BE2C (cell line): ENCODE measurements around the gene SLITRK6.
"Not testable (repeated sequence)": the region's sequence is repeated elsewhere in the genome, so short reads cannot be mapped to it uniquely, and the experiment has no call there.

Experiments used
- DNase-seq: peaks from one replicate; pipeline ENCODE4 v3.0.0-alpha.2; 2020
- H3K27me3 ChIP-seq: fragments of 250-450 bp; sonication (Bioruptor Pico); 2 replicates; pipeline ENCODE4 v1.5.1; 2020; ENCODE audit warnings: mild to moderate bottlenecking
- H3K36me3 ChIP-seq: fragments of 250-450 bp; sonication (Bioruptor Pico); 2 replicates; pipeline ENCODE4 v1.5.1; 2020; ENCODE audit warnings: mild to moderate bottlenecking
- H3K4me1 ChIP-seq: fragments of 250-450 bp; sonication (Bioruptor Pico); 2 replicates; pipeline ENCODE4 v1.5.1; 2020
- H3K4me3 ChIP-seq: 2 replicates; pipeline ENCODE4 v1.5.1; 2011; ENCODE audit warnings: low read depth, low read length
- H3K9me3 ChIP-seq: fragments of 250-450 bp; sonication (Bioruptor Pico); 2 replicates; pipeline ENCODE4 v1.5.1; 2020
- TF ChIP-seq, protein P1 (sequence below): IDR thresholded peaks from 2 replicates; pipeline ENCODE4 v1.5.1; 2012; ENCODE audit warnings: mild to moderate bottlenecking, low read depth, low read length

SLITRK6 gene

DNA sequence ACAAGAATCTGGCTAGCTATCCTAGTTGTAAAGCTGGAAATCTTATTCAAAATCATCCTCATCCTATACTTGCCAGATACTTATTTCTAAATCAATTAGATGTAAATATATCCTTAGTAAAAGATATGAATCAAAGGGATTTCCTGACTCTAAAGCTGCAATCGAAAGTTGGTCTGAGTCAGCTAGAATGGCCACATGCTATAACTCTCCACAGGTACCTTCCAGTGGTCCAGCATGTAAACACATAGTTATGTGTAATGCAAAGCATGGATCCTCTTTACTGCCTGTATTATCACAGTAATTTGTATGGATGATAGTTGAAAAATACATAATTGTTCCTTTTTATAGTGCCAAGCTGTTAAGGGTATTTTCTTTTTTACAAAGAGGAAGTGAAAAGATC, 27.4 kb downstream of the SLITRK6 start:
- Histone ChIP-seq H3K4me3 (no peak overlapping the region), H3K4me1 (no peaks in the 10 kb centered on the region), H3K27me3 (no peaks in the 10 kb centered on the region), H3K9me3 (0 out of 2 replicates have a peak, but pooled peaks cover 2% of the 10 kb centered on the region), H3K36me3 (no peaks in the 10 kb centered on the region)
- TF ChIP-seq, protein P1, sequence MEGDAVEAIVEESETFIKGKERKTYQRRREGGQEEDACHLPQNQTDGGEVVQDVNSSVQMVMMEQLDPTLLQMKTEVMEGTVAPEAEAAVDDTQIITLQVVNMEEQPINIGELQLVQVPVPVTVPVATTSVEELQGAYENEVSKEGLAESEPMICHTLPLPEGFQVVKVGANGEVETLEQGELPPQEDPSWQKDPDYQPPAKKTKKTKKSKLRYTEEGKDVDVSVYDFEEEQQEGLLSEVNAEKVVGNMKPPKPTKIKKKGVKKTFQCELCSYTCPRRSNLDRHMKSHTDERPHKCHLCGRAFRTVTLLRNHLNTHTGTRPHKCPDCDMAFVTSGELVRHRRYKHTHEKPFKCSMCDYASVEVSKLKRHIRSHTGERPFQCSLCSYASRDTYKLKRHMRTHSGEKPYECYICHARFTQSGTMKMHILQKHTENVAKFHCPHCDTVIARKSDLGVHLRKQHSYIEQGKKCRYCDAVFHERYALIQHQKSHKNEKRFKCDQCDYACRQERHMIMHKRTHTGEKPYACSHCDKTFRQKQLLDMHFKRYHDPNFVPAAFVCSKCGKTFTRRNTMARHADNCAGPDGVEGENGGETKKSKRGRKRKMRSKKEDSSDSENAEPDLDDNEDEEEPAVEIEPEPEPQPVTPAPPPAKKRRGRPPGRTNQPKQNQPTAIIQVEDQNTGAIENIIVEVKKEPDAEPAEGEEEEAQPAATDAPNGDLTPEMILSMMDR = no peak
- DNase-seq = no peak

DNA sequence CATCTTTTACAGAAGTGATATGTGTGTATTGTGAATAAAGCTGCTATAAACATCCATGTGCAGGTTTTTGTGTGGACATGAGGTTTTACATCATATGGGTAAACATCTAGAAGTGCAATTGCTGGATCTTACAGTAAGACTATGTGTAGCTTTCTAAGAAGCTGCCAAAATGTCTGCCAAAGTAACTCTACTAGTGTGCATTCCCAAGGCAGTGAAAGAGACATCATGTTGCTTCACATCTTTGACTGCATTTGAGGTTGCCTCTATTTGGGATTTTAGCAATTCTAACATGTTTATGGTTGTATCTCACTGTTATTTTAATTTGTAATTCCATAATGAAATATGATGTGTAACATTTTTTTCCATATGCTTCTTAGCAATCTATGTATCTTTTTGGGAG, 30.3 kb downstream of the SLITRK6 start:
- no peaks in the 10 kb centered on the region for H3K27me3 ChIP-seq
- TF ChIP-seq, protein P1 = no peak
- DNase-seq = no peak

DNA sequence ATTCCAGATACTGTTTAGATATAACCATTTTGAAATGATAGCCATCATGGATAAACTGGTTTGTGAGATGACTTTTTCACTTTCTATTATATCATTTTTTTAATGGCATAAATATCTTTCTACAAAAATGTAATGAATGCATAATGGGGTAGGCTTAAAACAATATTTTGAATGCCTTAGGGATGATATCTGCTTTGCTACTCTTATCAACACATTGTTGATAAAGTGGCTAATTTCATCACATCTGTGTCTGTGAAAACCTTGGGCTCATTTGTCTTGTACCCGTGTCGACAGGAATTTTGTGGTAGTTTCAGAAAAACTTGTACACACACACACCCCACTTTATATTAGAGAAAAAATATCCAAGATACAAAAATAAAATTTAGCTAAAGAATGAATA, 44.1 kb downstream of the SLITRK6 start:
- TF ChIP-seq, protein P1 = no peak
- no peak for DNase-seq
- Histone ChIP-seq H3K36me3 (no peaks in the 10 kb centered on the region), H3K4me1 (no peaks in the 10 kb centered on the region), H3K4me3 (no peak overlapping the region), H3K27me3 (no peaks in the 10 kb centered on the region), H3K9me3 (no peaks in the 10 kb centered on the region)

More for the DNA sequence above, 30.3 kb downstream of the SLITRK6 start:
- Histone ChIP-seq H3K36me3 (no peaks in the 10 kb centered on the region), H3K9me3 (no peaks in the 10 kb centered on the region), H3K4me1 (no peaks in the 10 kb centered on the region), H3K4me3 (no peak overlapping the region)

DNA sequence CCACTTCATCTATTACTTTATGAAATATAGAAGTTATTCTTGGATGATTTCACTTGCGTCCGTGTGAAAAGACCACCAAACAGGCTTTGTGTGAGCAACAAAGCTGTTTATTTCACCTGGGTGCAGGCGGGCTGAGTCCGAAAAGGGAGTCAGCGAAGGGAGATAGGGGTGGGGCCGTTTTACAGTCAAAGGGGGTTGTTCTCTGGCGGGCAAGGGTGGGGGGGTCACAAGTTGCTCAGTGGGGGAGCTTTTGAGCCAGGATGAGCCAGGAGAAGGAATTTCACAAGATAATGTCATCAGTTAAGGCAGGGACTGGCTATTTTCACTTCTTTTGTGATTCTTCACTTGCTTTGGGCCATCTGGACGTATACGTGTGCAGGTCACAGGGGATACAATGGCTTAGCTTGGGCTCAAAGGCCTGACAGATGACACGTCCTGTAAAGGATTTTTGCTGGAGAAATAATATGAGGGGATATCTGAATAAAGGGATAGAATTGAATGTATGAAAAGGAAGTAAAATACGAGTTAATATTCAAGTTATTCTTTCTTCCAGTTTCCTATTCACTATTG, 55.9 kb downstream of the SLITRK6 start:
- not testable (repeated sequence) for H3K4me1 ChIP-seq, H3K36me3 ChIP-seq, H3K9me3 ChIP-seq, H3K4me3 ChIP-seq, H3K27me3 ChIP-seq, DNase-seq
